K562 (cell line): Measurements from ENCODE around the gene CDADC1.

Source experiments
- NCOA2 ChIP-seq, 2 experiments: fragments of 450-650 bp; IDR thresholded peaks; 2 replicates each; pipeline ENCODE4 v1.6.1; 2018; ENCODE audit warnings: mild to moderate bottlenecking in 2 of 2, moderate library complexity in 1 of 2; ENCODE audit not compliant: partially characterized antibody in 2 of 2
- ZNF830 ChIP-seq: fragments of 250-450 bp; sonication (Bioruptor Pico); IDR thresholded peaks from 2 replicates; pipeline ENCODE4 v1.5.0; 2021; ENCODE audit warnings: mild to moderate bottlenecking

DNA sequence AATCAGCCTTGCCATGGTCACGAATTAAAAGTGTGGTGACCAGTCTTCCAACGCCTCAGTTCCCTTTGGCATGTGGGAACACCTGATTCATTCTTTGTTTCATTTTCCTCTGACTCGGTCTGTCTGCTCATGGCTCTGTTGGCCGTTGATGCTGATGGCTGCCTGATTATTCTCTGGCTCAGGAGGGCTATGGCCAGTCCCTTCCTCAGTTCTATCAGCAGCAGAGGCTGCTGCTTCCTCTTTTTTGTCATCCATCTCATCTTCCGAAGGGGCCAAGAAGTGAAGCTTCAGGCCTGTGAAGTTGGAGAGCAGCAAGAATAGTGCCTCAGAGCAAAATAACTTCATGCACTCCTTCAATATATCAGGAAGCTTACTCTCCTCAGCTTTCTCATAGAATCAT is 37.1 kb upstream of the CDADC1 start:
- no peak for TF ChIP-seq ZNF830 (CRISPR knock-in tag)
- TF ChIP-seq NCOA2 (IDR thresholded peaks at IDR 0.05; ENCODE audit: partially characterized antibody in 2 of 2) = no peak
